ENCODE measurements around the gene SLC22A12. TPM values are rescaled to one million over a fixed set of nuclear protein-coding genes. Genes with fewer than 3 reads are reported as not detected.

Gene SLC22A12
- polyA plus RNA-seq, 1 experiment: not detected

DNA sequence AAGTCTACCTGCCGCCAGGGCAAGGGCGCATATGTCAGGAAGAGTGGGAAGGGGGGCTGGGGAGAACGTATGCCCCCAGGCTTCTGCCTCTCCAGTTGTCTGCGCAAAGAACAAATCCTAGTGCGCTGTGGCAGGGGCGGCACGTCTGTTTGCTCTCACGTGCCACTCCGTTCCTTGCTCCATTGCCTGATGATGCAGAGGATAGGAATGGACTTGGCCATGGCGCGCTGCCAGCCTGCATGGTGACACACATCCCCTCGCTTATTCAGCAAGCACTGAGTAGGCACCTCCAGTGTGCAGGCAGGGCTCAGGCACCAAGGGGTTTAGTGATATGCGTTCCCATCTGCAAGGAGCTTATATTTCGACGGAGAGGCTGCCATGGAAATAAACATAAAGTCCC is 45.4 kb upstream of the SLC22A12 start:
- DNase-seq (ENCODE audit: low read depth, low spot score): peak; percentile 21
- Histone ChIP-seq H3K4me3 (ENCODE audit: low read depth, low read length) (no peak overlapping the region), H3K27ac (ENCODE audit: low read depth, low read length) (no peak overlapping the region), H3K9me3 (ENCODE audit: control insufficient read depth, insufficient read depth, low read length) (peaks cover 6% of the 10 kb centered on the region), H3K27me3 (ENCODE audit: control insufficient read depth, insufficient read depth, low read length) (peaks cover 20% of the 10 kb centered on the region)
- TF ChIP-seq, protein P1, sequence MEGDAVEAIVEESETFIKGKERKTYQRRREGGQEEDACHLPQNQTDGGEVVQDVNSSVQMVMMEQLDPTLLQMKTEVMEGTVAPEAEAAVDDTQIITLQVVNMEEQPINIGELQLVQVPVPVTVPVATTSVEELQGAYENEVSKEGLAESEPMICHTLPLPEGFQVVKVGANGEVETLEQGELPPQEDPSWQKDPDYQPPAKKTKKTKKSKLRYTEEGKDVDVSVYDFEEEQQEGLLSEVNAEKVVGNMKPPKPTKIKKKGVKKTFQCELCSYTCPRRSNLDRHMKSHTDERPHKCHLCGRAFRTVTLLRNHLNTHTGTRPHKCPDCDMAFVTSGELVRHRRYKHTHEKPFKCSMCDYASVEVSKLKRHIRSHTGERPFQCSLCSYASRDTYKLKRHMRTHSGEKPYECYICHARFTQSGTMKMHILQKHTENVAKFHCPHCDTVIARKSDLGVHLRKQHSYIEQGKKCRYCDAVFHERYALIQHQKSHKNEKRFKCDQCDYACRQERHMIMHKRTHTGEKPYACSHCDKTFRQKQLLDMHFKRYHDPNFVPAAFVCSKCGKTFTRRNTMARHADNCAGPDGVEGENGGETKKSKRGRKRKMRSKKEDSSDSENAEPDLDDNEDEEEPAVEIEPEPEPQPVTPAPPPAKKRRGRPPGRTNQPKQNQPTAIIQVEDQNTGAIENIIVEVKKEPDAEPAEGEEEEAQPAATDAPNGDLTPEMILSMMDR (IDR thresholded peaks at IDR 0.05; ENCODE audit: low read depth, low read length): no peak
- ChIA-PET CTCF (no interaction called here), POLR2A (no interaction called here)

DNA sequence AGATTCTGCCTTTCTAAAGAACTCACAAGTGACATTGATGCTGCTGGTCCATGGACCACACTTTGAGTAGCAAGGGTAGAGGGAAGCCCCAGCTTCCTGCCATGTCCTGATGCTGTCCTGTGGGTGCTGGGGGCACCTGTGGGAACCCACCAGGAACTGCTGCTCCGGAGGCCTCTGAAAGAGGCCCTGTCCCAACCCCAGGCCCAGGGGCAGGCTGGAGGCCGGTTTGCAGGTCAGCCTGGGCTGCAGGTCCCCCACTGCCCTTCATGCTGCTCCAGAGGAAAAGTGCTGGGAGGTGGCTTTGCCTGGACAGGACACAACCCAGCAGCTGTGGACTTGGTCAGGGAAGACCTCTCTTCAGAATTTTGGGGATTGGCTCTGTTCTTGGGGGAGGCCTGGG is 44.8 kb upstream of the SLC22A12 start:
- H3K9me3 ChIP-seq (ENCODE audit: control insufficient read depth, insufficient read depth, low read length): peaks cover 6% of the 10 kb centered on the region
- H3K27me3 ChIP-seq (ENCODE audit: control insufficient read depth, insufficient read depth, low read length): peaks cover 15% of the 10 kb centered on the region
- POLR2A ChIA-PET: no interaction called here
- no peak overlapping the region for H3K27ac ChIP-seq (ENCODE audit: low read depth, low read length)
- H3K4me3 ChIP-seq (ENCODE audit: low read depth, low read length): no peak overlapping the region
- TF ChIP-seq, protein P1 (IDR thresholded peaks at IDR 0.05; ENCODE audit: low read depth, low read length): no peak
- CTCF ChIA-PET: no interaction called here
- DNase-seq (ENCODE audit: low read depth, low spot score): no peak

DNA sequence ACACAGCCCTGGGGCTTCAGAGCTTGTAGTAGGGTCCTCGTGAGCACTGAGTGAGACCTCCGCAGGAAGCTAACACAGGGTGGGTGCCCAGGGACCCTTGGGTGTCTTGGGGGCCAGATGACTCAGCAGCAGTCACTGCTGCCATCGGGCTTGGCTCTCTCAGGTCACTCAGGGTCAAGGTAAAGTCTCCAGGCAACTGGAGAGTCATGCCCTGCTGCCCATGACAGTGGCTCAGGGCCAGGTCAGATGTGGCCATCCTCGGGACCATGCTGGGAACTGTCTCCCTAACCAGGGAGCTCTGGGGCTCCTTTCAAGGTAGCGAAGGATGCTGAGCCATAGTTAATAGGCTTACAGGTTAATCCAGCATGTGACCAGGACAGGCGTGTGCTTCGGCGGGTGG is 44.4 kb upstream of the SLC22A12 start:
- peaks cover 14% of the 10 kb centered on the region for H3K27me3 ChIP-seq (ENCODE audit: control insufficient read depth, insufficient read depth, low read length)
- H3K27ac ChIP-seq (ENCODE audit: low read depth, low read length): no peak overlapping the region
- TF ChIP-seq, protein P1 (IDR thresholded peaks at IDR 0.05; ENCODE audit: low read depth, low read length): no peak
- DNase-seq (ENCODE audit: low read depth, low spot score): no peak
- no peak overlapping the region for H3K4me3 ChIP-seq (ENCODE audit: low read depth, low read length)
- POLR2A ChIA-PET: no interaction called here
- CTCF ChIA-PET: no interaction called here
- peaks cover 6% of the 10 kb centered on the region for H3K9me3 ChIP-seq (ENCODE audit: control insufficient read depth, insufficient read depth, low read length)

DNA sequence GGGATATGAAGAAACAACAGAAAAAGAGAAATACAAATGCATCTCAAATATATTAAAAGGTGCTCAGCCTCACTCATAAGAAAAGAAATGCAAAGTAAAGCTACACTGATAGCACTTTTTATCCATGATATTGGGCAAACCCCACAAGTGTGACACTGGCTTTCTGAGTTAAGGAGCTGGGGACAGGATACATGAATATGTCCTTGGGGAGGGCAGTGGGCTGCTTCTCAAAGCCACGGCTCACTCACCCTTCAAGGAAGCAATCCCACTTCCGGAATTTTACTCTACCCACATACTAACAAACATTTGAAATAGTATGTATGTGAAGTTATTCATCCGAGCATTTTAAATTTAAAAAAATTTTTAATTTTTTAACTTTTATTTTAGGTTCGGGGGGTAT is 41.1 kb upstream of the SLC22A12 start:
- no peak for DNase-seq (ENCODE audit: low read depth, low spot score)
- Histone ChIP-seq H3K4me3 (ENCODE audit: low read depth, low read length) (no peak overlapping the region), H3K27ac (ENCODE audit: low read depth, low read length) (no peak overlapping the region), H3K27me3 (ENCODE audit: control insufficient read depth, insufficient read depth, low read length) (peaks cover 12% of the 10 kb centered on the region), H3K9me3 (ENCODE audit: control insufficient read depth, insufficient read depth, low read length) (peaks cover 2% of the 10 kb centered on the region)
- TF ChIP-seq, protein P1 (IDR thresholded peaks at IDR 0.05; ENCODE audit: low read depth, low read length): no peak
- ChIA-PET CTCF (interaction anchor here (0.6 to 2.1 kb wide), 2 partner anchors 139 to 172 kb away, joined by 3 to 6 read pairs; no protein-coding TSS in a partner anchor), POLR2A (no interaction called here)

DNA sequence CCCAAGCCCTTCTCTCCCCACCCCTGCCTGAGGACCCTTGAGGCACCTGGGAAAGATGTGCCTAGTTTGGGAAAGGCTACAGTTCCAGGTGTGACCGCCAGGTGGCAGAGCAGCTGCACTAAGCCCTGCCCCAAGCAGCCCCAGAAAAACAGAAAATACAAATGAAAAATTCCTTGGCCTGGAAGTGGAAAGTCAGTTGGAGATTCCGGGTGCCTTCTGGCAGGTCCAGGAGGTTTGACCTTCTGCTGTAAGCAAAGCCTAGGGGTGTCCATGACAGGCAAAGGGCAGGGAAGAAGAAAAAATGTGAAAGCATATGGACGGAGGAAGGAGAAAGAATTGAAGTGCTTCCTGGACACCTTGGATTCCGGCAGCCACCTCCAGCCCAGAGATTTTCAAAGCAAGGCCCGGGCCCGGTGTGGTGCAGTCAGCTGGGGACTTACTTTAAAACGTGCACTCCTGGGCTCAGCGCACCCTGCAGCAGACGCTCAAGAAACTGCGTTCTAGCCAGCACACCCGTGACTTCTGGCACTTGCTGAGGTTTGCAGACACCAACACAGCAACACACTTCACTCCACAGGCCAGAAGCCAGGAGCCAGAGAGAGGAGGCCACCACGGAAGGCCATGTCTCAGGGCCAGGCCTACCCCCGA is 37.3 kb upstream of the SLC22A12 start:
- no peak overlapping the region for H3K4me3 ChIP-seq (ENCODE audit: low read depth, low read length)

More for the DNA sequence above, 37.3 kb upstream of the SLC22A12 start:
- TF ChIP-seq, protein P1 (IDR thresholded peaks at IDR 0.05; ENCODE audit: low read depth, low read length): peak; percentile 96
- ChIA-PET CTCF (interaction anchor here (1.0 to 1.2 kb wide), 3 partner anchors 11 to 135 kb away, joined by 3 to 4 read pairs (median 3); no protein-coding TSS in a partner anchor), POLR2A (no interaction called here)
- Histone ChIP-seq H3K27ac (ENCODE audit: low read depth, low read length) (no peak overlapping the region), H3K9me3 (ENCODE audit: control insufficient read depth, insufficient read depth, low read length) (peaks cover 2% of the 10 kb centered on the region), H3K27me3 (ENCODE audit: control insufficient read depth, insufficient read depth, low read length) (peaks cover under 1% of the 10 kb centered on the region)
- DNase-seq (ENCODE audit: low read depth, low spot score): no peak
